Hepatic stellate cell (primary cell): ENCODE results near the gene PRKCD.
"Not testable (repeated sequence)": the region's sequence is repeated elsewhere in the genome, so short reads cannot be mapped to it uniquely, and the experiment has no call there.

Experiments used
- DNase-seq: peaks from one replicate; pipeline ENCODE4 v3.0.0; 2011; ENCODE audit warnings: low spot score

The PRKCD gene

GRCh38 chr3:53139906-53140846 lies 20.8 kb upstream of the PRKCD start:
- peak; percentile 75 for DNase-seq

GRCh38 chr3:53140847-53141845 lies 19.9 kb upstream of the PRKCD start:
- peak; percentile 88 for DNase-seq

GRCh38 chr3:53142986-53143385 lies 18.0 kb upstream of the PRKCD start:
- no peak for DNase-seq

GRCh38 chr3:53144446-53144845 lies 16.6 kb upstream of the PRKCD start:
- DNase-seq, result no peak

- DNase-seq, result no peak
Measured at GRCh38 chr3:53144862-53145712, 15.9 kb upstream of the PRKCD start.

GRCh38 chr3:53145713-53146080 lies 15.3 kb upstream of the PRKCD start:
- no peak for DNase-seq

- no peak for DNase-seq
Measured at GRCh38 chr3:53146319-53146891, 14.6 kb upstream of the PRKCD start.

GRCh38 chr3:53147151-53147902 lies 13.7 kb upstream of the PRKCD start:
- no peak for DNase-seq

- no peak for DNase-seq
Measured at GRCh38 chr3:53147903-53148400, 13.1 kb upstream of the PRKCD start.

GRCh38 chr3:53149006-53149690 lies 11.9 kb upstream of the PRKCD start:
- no peak for DNase-seq

- no peak for DNase-seq
Measured at GRCh38 chr3:53149699-53150098, 11.3 kb upstream of the PRKCD start.

GRCh38 chr3:53150247-53151085 lies 10.5 kb upstream of the PRKCD start:
- no peak for DNase-seq

GRCh38 chr3:53151086-53151438 lies 9.9 kb upstream of the PRKCD start:
- DNase-seq, result not testable (repeated sequence)

- DNase-seq, result no peak
Measured at GRCh38 chr3:53151465-53151864, 9.5 kb upstream of the PRKCD start.

- DNase-seq, result no peak
Measured at GRCh38 chr3:53151870-53152660, 8.9 kb upstream of the PRKCD start.

GRCh38 chr3:53153264-53153823 lies 7.7 kb upstream of the PRKCD start:
- DNase-seq, result no peak

- no peak for DNase-seq
Measured at GRCh38 chr3:53153980-53154379, 7.0 kb upstream of the PRKCD start.

GRCh38 chr3:53154881-53155285 lies 6.1 kb upstream of the PRKCD start:
- no peak for DNase-seq
